ENCODE measurements around the gene RAB11A. TPM values are rescaled to one million over a fixed set of nuclear protein-coding genes. Genes with fewer than 3 reads are reported as not detected.

The RAB11A gene
- polyA plus RNA-seq (2014; cell fraction: cytosol; rRNA removed) = 302 and 416 TPM in 2 replicates
- polyA plus RNA-seq (2014; cell fraction: nucleus; rRNA removed) = 138 and 213 TPM in 2 replicates

DNA sequence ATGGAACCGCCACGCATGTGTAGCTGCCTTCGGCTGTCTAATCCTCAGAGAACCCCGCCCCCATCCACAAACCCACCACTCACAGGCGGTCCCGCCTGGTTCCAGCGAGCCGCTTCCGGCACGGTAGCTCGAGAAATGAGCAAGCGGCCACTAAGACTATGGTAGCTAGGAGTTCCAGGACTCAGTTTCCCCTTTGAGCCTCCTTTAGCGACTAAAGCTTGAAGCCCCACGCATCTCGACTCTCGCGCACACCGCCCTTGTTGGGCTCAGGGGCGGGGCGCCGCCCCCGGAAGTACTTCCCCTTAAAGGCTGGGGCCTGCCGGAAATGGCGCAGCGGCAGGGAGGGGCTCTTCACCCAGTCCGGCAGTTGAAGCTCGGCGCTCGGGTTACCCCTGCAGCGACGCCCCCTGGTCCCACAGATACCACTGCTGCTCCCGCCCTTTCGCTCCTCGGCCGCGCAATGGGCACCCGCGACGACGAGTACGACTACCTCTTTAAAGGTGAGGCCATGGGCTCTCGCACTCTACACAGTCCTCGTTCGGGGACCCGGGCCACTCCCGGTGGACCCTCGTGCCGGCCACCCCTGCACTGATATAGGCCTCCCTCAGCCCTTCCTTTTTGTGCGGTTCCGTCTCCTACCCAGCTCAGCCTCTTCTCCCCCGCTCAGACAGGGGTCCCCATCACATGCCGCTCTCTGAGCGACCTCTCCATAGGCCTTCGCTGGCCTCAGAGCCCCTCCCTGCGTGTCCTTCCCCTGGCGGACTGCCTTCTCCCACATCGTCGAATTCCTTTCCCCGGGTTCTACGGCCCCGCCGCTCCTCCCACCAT is at the start of gene RAB11A:
RAB11A (plus strand) TSS at position 366 of the 828 bp plus-strand sequence; CDS start at position 461, 95 bp downstream.
- peak; percentile 98 for DNase-seq (ENCODE audit: low spot score)

- DNase-seq (ENCODE audit: low spot score) = no peak
Observed at GRCh38 chr15:65819563-65819960, 49.7 kb upstream of the RAB11A start.

DNA sequence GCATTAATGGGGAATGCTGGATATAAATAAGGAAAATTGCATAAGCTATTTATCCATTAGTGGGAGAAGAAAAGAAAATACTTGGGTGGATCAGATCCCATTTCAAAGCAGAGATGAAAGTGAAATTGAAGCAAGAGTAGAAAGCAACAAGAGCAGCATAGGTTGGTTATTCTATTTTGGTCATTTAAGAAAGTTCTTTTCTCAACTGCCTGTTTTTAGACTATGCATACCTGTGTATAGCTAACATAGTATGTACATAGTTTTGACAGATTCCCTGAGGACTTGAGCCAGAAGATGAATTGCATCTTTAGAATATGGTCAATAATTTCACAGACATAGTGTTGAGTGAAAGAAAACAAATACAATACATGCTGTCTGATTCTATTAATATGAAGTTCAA is 48.2 kb upstream of the RAB11A start:
- DNase-seq (ENCODE audit: low spot score) = no peak

DNA sequence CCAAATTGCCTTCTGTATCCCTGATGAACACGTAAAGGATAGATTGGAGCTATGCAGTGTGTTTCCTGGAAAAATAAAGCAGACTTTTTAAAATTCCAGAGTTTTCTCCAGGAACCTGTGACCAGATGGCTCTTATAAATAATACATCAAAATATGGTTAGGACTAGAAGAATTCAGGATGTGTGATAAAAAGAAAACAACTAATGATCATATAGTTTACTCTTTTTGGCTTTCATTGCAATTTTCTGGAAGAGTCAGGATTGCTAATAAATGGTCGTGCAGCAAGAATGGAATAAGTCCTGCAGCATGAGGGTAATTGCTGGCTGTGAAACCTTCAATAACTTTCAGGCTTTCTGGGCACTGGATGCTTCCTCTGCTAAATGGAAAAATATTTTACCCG is 47.0 kb upstream of the RAB11A start:
- no peak for DNase-seq (ENCODE audit: low spot score)

- peak; percentile 78 for DNase-seq (ENCODE audit: low spot score)
Observed at GRCh38 chr15:65824031-65824743, 45.1 kb upstream of the RAB11A start.

- peak; percentile 30 for DNase-seq (ENCODE audit: low spot score)
Observed at GRCh38 chr15:65824941-65825544, 44.2 kb upstream of the RAB11A start.

GRCh38 chr15:65827065-65827464 is 42.2 kb upstream of the RAB11A start:
- no peak for DNase-seq (ENCODE audit: low spot score)

DNA sequence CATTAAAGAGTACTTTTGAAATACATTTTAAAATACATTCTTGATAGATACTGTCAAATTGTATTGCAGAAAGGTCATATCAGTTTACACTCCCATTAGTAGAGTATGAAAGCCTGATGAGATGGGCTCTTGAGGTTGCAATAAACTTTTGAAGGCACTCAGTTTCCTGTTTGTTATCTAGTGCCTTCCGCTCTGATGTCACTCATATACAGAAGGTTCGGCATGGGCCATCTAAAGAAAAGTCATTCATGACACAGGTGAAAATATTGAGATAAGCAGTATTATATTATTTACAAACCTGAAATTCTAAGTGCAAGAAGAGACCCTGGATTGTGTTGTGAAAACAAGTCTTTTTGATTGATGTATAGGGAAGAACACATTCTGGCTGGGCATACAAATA is 40.7 kb upstream of the RAB11A start:
- DNase-seq (ENCODE audit: low spot score) = no peak

GRCh38 chr15:65829130-65829764 is 40.0 kb upstream of the RAB11A start:
- peak; percentile 34 for DNase-seq (ENCODE audit: low spot score)

DNA sequence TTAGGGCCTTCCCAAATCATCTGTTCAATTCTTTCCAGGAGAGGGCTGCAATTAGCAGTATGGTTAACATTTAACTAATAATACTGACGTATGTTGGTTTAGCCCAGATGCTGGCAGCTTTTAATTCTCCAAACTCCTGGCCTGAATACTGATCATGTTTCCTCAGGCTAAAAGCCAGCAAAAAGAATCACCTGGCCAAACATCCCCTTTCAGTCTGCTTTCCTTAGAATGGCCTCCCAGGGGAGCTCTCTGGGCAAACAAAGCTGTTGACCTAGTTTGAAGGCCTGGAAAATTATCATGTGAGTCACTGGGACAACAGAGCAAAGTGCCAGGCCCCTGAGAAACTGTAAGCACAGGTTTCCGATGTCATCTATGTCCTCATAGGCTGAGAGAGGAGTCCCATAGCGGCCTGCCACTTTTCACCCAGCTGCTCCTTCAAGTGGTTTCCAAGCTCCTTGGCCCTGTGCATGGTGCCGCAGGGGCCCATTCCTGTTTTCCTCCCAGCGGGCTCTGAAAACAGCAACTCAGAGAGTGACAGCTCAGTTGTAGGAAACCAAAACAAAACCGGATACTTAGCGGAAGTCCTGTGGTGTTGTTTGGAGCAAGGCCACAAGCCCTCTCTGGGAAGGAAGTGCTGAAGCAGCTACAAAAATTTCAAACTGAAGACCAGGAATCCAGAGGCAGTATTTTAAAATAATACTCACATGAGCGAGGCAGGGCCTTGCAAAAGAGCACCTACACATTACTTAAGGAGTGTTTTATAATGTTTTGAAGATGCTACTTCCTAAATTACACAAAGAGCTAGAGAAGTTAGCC is 36.5 kb upstream of the RAB11A start:
- peak; percentile 91 for DNase-seq (ENCODE audit: low spot score)

DNA sequence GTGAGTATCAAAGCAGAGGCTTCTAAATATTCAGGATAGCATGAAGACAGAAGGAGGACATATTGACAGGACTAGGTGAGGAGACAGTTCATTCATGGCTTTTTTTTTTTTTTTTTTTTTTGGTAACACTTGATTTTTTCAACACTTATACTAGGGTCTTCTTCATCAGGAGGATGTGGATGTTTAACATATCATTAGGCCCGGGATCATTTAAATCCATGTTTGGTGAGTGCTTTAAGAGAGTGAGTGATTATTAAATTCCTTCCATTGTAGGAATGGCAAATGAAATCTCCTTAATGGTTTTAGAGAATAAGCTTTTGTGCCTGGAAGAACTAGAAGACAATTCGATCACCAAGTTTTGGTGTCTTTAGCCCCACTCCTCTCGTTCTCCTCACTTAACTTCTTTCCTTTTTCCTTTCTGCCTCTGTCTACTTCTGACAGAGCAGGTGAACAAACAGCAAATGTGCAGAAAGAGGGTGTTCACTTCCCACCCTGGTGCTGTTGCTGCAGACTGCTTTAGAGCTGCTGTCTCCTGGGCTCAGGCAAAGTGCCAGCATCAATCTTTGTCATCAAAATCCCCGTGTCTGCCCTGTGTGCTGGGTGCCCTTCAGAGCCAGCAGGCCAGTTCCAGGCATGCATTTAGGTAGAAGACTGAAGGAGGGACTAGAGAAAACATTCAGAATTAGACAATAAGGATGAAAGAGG is 35.6 kb upstream of the RAB11A start:
- DNase-seq (ENCODE audit: low spot score) = peak; percentile 30

GRCh38 chr15:65834603-65835282 is 34.5 kb upstream of the RAB11A start:
- DNase-seq (ENCODE audit: low spot score) = no peak

DNA sequence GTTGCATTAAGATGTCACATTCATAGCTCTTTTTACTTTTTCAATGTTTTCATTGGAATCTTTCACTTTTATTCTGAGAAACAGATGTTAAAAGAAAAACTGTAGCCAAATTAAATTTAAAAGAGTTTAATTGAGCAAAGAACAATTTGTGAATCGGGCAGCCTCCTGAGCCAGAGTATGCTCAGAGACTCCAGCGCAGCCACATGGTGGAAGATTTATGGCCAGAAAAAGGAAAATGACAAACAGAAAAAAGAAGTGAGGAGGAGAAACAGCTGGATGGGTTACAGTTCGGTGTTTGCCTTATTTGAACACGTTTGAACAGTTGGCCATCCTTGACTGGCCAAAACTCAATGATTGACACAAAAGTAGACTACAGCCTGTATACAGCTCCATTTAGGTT is 33.8 kb upstream of the RAB11A start:
- no peak for DNase-seq (ENCODE audit: low spot score)

DNA sequence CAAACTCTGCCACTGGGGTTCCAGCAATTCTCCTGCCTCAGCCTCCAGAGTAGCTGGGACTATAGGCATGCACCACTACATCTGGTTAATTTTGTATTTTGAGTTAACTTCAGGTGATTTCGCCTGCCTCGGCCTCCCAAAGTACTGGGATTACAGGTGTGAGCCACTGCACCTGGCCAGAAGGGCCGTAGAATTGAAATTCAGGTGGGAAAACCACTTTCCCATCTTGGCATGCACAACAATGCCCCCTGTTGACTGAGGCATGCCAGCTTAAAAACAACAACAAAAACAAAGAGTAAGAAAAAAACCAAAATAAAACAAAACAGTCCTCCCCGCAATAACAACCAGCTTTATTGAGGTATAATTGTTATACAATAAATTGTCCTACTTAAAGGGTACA is 32.6 kb upstream of the RAB11A start:
- no peak for DNase-seq (ENCODE audit: low spot score)

- no peak for DNase-seq (ENCODE audit: low spot score)
Observed at GRCh38 chr15:65837301-65838294, 31.7 kb upstream of the RAB11A start.

DNA sequence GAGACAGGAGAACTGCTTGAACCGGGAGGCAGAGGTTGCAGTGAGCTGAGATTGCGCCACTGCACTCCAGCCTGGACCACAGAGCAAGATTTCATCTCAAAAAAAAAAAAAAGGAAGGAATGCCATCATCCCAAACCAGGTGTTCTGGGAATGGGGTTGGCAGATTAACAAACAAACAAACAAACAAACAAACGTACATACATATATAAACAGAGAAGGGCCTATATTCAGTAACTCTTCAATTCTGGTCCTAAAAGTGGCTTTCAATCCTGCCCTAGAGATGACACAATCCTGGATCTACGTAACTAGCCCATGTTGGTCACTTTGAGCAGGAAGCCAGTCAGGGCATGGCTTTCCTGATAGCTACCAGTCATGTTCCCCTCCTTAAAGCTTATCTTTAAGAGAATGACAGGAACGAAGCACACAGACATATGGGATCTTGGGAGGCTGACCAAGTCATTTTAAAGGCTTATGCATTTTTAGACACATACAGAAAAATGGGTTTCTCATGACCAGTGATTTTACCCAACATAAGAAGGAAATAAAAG is 29.9 kb upstream of the RAB11A start:
- no peak for DNase-seq (ENCODE audit: low spot score)

- DNase-seq (ENCODE audit: low spot score) = no peak
Observed at GRCh38 chr15:65839985-65840384, 29.3 kb upstream of the RAB11A start.

Measured in SK-N-DZ (cell line).